GM21737 (cell line): Measurements from ENCODE around the gene TEX52.

Experiments
- ATAC-seq: cut with Tn5 transposase; IDR thresholded peaks from one replicate; pipeline ENCODE4 v1.9.1; 2021; ENCODE audit warnings: mild to moderate bottlenecking, moderate library complexity; ENCODE audit not compliant: unreplicated experiment

Gene TEX52

DNA sequence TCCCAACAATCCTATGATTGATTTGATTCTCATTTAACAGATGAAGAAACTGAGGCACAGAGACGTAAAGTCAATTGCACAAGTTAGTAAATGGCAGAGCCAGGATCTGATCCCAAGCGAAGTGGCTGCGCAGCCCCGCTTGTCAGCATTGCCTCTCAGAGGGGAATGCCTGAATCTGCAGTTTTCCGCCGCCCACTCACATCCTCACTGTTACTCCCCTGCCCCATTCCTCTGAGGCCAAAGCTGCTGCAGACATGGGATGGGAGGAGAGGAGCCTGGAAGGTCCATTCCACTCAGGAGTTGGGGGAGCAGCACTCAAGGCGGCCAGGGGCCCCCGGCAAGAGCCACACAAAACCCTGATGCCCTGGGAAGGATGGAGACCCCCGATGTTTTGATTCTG lies 23.0 kb downstream of the TEX52 start:
- ATAC-seq, result no peak

DNA sequence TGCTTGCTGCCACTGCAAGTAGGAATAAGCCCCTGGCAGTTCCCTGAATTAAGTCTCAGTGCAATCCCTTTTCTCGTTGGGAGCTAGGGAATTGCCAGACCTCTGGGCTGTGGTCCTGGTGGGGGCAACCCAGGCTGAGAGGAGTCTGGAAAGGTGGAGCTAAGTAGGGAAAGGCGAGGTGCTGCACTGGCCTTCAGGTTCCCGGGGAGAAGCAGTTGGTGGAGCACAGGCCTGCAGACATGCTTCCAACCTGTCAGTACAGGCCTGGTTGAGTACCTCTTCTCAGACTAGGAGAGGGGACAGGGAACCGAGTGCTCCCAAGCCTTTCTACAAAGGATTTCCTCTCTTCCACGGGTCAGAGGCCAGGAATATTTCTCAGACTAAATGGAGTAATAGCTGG lies 23.5 kb downstream of the TEX52 start:
- ATAC-seq, result no peak

DNA sequence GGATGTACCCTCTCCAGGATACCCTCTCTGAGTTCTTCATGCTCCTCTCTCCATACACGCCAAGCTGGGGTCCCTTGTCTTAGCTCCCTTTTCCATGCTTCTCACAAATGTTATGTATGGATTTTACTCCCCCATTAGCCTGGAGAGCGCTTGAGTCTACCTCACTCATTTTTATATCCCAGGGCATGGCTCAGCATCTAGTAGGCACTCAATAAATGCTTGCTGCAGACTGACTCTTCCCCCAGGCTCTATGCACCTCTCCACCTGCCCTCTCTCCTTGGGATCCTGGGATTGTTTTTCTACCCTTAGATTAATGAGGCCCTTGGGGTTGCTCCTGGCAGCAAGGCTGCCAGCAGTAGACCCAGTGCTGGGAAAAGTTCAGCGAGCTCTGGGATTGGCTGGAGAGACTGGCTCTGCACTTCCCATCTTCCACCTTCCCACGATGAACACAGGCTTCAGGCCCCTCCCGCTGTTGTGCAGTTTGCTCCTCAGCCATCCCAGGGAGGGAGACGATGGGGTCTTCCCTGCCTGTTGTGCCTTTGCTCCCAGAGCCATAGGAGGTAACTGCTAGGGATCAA lies 24.2 kb downstream of the TEX52 start:
- no peak for ATAC-seq

DNA sequence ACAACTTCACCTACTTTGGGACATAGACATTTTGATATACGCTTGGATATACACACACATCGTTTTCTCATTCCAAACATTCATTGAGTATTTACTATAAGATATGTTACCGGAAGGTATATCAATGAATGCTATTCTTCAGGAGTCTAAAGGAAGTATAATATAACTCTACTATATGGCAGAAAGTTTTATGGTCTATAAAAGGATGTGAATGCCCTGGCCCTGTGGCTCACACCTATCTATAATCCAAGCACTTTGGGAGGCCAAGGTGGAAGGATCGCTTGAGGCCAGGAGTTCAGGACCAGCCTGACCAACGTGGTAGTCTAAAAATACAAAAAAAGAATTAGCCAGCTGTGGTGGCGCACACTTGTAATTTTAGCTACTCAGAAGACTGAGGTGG lies 27.6 kb downstream of the TEX52 start:
- ATAC-seq, result no peak

DNA sequence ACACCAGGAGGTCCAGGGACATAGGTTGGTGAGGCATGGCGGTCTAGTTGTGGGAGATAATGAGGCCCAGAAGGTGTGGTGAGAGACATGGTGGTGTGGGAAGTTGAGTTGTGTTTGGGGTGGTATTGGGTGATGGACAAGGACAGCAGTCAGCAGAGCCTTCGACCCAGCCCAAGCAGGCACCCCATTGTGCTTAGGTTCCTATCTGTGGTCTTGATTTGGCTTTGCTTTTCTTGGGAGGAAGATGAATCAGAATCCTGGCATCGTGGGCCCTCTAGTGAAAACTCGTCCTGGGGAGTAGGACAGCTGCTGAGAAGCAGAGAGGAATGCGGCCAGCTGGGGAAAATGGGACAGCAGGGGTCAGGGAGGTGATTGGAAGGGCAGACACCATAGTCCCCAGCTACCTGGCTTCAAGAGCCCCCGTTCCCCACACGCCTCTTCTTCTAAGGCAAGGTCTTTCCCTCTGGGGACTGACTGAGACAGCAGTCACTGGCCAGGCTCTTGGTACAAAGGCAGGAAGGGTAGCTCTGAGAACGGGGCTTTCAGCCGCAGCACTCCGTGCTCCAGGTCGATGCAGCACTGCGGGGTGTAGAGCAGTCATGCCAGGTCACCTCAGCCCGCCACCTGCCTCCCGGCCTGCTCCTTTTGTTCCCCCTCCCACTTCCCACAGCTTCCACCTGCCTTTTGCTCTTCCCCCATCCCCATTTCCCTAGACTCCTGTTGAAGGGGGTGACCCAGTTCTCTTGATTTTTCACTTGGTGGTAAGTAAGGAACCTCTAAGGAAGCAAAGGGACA lies 29.9 kb downstream of the TEX52 start:
- ATAC-seq, result no peak

DNA sequence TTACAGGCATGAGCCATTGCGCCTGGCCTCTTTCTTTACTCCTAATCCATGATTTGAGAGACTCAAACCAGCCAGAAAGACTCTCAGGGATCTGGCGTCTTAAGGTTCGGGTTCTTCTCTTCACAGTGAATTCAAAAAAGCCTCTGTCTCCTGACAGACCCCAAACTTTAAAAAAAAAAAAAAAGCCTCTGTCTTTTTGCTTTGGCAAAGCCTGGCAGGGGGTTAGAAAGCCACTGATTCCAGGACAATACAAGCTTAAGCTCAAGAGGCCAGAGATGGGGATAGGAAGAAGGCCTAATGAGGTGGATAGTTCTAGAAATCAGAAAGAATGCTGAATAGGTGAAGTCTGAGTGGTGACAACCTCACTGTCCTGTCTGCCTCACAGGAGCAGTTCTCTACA lies 30.8 kb downstream of the TEX52 start:
- ATAC-seq, result no peak

DNA sequence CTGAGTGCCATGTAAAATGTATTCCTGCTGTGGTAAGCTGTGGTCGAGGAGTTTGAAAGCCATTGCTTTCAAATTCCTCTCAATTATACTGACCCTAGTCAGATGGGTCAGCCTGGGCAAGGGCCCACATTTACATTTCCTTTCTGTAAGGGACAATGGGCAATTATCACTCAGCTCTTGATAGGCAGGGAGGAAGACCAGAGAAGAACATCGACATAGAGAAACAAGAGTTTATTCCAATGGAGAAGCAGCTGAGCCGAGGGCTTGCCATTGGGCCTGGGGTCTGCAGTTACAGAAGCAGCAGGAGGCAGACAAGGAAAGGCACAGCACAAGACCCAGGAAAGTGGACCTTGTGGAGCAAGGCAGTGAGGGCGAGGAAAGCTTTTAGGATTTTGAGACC lies 31.7 kb downstream of the TEX52 start:
- ATAC-seq, result no peak

DNA sequence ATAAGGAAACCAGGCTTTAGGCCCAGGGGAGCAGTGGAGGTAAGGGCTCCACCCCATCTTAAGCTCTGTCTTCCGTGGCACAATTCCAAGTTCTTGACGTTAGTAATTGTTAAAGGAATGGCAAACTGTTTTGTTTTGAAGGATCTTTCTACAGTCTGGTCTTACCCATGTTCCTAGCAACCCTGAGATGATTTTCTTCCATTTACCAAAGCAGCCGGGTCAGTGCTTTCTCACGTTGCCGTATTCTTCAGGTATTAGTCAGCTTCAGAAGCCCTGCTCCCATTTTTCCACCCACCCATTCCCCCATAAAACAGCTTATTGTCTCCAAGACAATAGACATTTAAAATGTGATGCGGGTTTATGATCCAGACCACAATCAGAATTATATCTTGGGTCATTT lies 32.3 kb downstream of the TEX52 start:
- ATAC-seq, result no peak

DNA sequence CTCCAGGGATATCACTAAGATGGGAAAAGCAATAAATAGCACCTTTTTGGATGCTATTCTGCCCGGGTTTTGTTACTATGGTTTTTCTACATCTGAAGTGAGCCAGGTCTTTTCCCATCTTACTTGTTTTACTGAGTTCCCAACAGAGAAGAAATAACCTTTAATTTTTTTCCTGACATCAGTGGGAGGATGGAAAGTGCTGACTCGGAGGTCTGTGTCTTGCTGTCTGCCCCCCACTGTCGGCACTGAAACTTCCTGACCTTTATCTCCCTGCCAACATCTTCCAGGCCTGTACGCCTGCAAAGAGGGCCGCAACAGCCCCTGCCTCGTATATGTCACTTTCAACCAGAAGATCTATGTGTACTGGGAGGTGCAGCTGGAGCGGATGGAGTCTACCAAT lies 33.4 kb downstream of the TEX52 start:
- no peak for ATAC-seq

DNA sequence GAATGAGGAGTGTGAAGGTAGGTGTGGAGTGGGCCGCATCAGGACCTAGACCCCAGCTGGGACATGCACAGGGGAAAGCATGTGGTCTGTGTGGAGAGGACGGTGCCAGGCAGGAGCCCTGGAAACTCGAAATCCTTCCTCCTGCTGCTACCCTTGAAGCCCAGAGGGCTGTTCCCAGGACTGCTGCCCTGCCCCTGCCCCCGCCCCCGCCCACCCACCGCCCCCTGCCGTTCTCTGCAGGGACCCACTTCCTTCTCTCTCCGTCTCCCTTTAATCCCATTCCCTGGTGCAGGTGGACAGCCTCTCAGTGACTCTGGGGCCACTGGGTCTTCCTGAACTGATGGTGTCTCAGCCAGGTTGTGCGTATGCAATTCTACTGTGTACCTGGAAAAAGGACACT lies 36.4 kb downstream of the TEX52 start:
- no peak for ATAC-seq

DNA sequence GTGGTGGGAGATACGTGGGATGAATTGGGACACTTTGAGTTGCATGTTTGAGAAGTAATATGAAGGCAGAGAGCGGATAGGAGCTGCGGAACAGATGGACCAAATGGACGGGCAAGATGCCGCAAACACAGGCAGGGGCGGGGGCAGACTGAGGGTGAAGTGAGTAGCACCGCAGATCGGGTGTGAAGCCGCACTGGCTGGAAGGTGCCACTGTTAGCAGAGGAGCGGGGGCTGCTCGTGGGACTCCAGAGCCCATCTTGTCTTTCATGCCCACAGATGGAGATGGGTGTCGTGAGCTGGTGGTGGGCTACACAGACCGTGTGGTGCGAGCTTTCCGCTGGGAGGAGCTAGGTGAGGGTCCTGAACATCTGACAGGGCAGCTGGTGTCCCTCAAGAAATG lies 37.0 kb downstream of the TEX52 start:
- ATAC-seq, result no peak

DNA sequence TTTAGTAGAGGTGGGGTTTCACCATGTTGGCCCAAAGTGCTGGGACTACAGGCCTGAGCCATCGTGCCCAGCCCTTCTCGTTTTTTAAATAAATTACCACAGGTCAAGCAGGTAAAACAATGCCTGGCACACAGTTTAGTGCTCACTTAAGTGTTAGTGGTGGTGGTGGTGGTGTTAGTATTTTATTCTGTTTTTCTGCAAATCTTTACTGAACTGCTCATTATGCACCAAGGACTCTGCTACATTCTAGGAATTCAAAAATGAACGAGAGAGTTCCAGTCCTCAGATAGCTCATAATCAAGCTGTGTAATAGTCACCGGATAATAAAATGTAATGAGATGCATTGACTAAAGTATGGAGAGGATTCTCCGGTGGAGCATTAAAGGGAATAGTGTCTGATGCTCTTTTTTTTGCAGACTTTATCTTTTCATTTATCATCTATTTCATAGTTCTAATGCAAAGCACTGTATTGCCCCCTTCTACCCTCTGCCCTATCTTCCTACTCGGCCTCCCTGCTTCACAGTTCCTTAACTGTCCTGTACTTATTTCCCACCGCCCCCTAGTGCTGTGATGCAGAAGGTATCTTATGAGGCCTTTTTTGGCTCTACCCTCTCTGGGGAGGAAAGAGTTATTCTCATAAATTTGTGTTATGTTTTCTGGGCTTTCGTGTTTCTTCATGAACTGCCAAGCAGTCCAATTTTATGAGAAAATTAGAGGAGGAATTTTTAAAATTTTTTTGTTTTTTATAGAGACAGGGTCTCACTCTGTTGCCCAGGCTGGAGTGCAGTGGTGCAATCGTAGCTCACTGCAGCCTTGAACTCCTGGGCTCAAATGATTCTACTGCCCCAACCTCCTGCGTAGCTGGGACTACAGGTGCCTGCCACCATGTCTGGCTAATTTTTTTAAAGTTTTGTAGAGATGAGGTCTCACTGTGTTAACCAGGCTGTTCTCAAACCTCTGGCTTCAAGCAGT lies 43.3 kb downstream of the TEX52 start:
- peak; percentile 34 for ATAC-seq

DNA sequence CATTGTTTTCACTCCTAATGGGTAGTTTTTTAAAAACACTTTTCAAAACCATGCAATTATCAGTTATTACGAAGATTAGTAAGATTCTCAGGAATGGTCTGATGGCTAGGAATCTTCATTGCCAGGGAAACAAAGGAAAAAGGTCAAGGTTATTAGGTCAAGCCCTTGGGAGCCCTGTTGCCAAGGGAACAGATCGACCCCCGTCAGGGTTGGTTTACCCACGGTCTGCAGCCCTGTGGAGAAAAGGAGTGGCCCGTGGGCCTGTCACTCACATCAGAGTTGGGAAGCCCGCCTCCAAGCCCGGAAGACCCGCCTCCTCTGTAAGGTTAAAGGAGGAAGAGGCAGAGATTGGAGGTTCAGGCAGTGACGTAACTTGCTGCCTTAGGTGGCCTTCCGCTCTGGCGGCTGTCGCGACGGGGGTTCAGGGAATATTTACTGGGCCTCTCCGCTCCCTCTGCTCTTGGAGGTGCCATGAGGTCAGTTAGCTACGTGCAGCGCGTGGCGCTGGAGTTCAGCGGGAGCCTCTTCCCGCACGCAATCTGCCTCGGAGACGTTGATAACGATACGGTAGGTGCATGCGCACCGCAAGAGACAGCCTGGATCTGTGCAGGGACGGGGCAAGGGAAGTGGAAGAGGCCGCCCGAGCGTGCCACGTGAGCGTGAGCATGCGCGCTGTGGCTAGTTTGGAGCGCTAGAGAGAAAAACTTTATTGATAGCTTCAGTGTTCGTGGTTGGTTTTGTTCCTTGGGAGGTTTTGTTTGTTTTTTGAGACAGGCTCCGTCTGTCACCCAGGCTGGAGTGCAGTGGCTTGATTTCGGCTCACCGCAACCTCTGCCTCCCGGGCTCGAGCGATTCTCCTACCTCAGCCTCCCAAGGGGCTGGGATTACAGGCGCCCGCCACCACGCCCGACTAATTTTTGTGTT lies 44.3 kb downstream of the TEX52 start, which contains the start of gene ITFG2:
ITFG2 (plus strand) TSS at position 379 of the 924 bp plus-strand sequence; CDS start at position 472, 93 bp downstream.
- peak; percentile 94 for ATAC-seq

DNA sequence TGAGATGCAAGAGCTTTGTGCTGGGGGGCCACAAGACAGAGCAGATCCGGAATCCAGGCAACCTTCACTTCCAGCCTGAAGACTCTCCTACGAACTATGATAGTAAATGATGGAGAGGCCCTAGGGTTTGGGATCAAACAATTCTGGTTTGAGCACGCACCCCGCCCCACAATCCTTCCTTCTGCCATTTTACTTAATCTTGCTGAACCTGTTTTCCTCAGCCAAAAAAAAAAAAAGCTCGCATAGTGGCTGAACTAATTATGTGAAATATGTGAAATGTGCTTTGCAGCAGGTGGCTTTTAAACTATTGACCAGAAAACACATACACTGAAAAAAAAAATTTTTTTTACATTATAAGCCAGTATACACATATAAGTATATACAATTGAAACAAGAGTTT lies 45.0 kb downstream of the TEX52 start:
- ATAC-seq, result no peak

DNA sequence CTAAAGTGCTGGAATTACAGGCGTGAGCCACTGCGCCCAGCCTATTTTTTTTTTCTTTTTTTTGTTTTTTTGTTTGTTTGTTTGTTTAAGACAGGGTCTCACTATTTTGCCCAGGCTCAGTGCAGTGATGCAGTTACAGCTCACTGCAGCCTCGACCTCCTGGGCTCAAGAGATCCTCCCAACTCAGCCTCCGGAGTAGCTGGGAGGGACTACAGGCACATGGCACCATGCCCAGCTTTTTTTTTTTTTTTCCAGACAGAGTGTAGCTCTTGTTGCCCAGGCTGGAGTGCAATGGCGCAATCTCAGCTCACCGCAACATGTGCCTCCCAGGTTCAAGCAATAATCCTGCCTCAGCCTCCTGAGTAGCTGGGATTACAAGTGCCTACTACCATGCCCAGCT lies 50.1 kb downstream of the TEX52 start:
- ATAC-seq, result no peak

DNA sequence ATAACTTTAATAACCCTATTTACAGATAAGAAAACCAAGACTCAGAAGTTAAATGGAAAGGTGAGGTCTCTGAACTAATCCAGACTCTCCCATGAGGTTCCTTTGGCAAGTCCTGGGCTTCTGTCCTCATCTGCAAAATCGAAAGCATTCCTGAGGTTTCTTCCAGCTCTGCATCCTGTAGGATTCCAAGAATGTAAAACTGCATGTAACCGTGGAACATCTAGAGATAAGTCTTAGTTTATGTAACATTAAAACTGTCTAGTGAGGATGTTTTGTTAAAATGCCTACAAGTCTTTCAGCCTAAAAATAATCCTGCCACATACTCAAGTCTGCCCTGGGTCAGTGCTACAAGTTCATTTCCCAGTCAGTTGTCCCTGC lies 51.7 kb downstream of the TEX52 start:
- ATAC-seq, result no peak

DNA sequence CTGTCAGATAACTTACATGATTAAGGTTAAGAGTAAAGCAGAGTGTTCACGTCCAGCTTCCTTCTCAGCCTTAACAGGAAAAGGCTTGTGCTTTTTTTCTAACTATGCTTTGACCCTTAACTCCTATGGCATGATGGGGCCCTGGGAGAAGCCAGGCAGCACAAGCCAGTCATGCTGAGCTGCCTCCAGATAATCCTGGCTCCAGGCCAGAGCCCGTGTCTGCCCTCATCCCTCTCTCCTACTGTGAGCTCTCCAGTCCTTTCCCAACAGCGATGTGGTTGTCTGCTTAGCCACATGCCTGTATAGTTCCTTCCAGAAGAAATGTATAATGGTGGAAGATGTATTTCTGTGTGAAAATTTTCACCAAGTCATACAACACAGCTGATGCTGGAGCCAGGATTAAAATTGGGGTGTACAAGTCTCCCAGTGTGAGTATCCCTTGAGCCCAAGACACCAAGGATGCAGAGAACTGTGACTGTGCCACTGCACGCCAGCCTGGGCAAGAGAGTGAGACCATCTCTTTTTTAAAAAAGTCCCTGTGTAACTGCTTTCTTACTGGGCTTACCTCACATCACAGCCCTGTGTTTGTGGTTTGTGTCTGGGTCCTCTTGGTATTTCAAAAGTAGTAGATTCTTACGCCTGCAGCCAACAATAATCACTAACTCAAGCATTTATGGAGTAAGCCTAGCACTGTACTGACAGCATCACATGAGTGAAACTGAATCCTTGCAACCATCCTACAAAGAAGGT lies 52.3 kb downstream of the TEX52 start:
- ATAC-seq, result no peak

DNA sequence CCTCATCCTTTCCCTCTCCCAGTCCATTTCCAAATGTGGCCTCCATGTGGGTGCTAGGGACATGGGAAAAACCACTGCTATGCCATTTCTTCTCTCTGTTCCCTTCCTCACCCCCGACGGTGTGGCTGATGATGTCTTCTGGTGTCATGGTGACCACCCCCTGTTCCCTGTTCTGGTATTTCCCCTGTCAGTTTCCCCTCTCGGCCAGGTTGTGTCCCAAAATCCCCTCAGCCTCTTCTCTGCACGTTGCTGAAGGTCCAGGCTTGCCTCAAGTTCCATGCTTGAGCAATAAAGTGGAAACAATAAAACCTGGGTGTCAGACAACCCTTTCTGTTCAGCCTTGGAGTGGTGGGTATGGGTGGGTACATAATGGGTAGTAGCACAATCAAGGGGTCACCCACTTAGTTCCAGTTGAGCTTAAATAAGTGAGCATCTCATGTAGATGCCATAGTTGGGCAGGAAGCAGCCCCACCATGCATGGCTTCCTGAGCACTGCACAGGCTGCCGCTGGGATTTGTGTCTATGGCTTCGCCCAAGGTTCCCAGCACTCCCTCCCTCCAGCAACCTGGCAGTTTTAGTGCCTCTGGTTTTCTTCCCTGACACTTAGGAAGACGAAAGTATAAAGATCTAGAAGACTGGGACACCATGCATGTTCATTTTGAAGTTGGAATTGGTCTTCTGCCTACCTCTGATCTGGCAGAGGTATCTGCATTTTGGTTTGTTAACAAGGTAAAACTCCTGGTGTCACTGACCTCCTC lies 53.0 kb downstream of the TEX52 start:
- no peak for ATAC-seq
